ENCODE data around the gene LGI1.
A peak's percentile ranks its signal among the peaks of the same experiment; 100 is the strongest.

LGI1 gene

GRCh38 chr10:93755443-93756116, 2.2 kb upstream of the LGI1 start:
- DNase-seq = no peak

GRCh38 chr10:93756118-93756517, 1.6 kb upstream of the LGI1 start:
- no peak for DNase-seq

GRCh38 chr10:93757136-93757535, 600 bp upstream of the LGI1 start:
- no peak for DNase-seq

GRCh38 chr10:93758508-93758885, 761 bp downstream of the LGI1 start:
- no peak for DNase-seq

GRCh38 chr10:93758891-93759410, 1.2 kb downstream of the LGI1 start:
- DNase-seq = no peak

- DNase-seq = no peak
Observed at GRCh38 chr10:93760490-93760889, 2.8 kb downstream of the LGI1 start.

- DNase-seq = no peak
Observed at GRCh38 chr10:93762979-93763391, 5.2 kb downstream of the LGI1 start.

- DNase-seq = no peak
Observed at GRCh38 chr10:93766918-93767317, 9.2 kb downstream of the LGI1 start.

- no peak for DNase-seq
Observed at GRCh38 chr10:93767724-93768399, 10.1 kb downstream of the LGI1 start.

GRCh38 chr10:93768892-93769291, 11.2 kb downstream of the LGI1 start:
- no peak for DNase-seq

- no peak for DNase-seq
Observed at GRCh38 chr10:93771354-93771753, 13.6 kb downstream of the LGI1 start.

GRCh38 chr10:93773120-93773519, 15.4 kb downstream of the LGI1 start:
- DNase-seq = no peak

GRCh38 chr10:93773705-93774104, 16.0 kb downstream of the LGI1 start:
- DNase-seq = no peak

- no peak for DNase-seq
Observed at GRCh38 chr10:93775356-93775755, 17.6 kb downstream of the LGI1 start.

- no peak for DNase-seq
Observed at GRCh38 chr10:93777092-93777491, 19.4 kb downstream of the LGI1 start.

- no peak for DNase-seq
Observed at GRCh38 chr10:93784059-93784458, 26.3 kb downstream of the LGI1 start.

GRCh38 chr10:93788413-93789208, 30.9 kb downstream of the LGI1 start:
- no peak for DNase-seq

- no peak for DNase-seq
Observed at GRCh38 chr10:93790439-93790838, 32.7 kb downstream of the LGI1 start.

- no peak for DNase-seq
Observed at GRCh38 chr10:93796167-93796566, 38.4 kb downstream of the LGI1 start.

GRCh38 chr10:93797825-93798224, 40.1 kb downstream of the LGI1 start:
- DNase-seq = no peak

GRCh38 chr10:93799155-93799708, 41.5 kb downstream of the LGI1 start:
- DNase-seq = no peak

GRCh38 chr10:93804200-93804599, 46.5 kb downstream of the LGI1 start:
- peak in 1 of 2 experiments; percentile 27 for DNase-seq

GRCh38 chr10:93806903-93807302, 49.2 kb downstream of the LGI1 start:
- DNase-seq = peak in 1 of 2 experiments; percentile 3

Data from NCI-H2081 (cell line).